ENCODE measurements around the gene MICAL3.

Gene MICAL3

DNA sequence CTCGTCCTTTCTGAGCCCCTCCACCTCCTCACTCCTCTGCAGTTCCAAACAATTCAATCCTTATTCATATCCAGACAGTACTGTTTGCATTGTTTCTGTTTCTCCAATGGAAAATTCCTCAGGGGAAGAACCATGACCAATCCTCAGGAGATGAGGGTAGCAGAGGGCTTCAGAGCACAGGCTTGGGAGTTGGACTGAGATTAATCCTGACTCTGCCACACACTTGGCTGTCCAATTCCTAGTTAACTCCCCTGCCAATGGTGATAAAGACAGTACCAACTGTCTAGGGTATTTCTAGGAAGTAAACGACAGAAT lies 58.0 kb downstream of the MICAL3 start:
- no peak for DNase-seq

- no peak for DNase-seq
These were observed 58.6 kb downstream of the MICAL3 start for GRCh38 chr22:17965538-17966402.

DNA sequence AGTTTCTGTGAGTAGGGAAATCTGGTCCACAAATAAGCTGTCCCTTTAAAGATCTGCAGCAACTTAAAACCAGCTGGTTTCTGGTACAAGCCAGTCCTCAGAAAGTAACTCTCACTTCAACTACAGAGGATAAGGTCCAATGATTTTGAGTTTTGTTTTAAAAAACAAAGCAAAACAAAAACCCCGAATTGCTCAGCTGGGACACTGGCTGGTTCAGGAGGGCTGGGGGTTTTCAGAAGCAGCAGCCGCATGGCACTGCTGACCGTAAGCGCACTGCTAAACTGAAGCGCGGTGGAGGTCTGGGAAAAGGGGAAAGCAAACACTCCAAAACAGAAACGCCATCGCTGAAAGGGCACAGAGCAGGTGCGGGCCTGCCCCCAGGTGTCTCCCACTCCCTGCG lies 59.7 kb downstream of the MICAL3 start:
- no peak for DNase-seq

DNA sequence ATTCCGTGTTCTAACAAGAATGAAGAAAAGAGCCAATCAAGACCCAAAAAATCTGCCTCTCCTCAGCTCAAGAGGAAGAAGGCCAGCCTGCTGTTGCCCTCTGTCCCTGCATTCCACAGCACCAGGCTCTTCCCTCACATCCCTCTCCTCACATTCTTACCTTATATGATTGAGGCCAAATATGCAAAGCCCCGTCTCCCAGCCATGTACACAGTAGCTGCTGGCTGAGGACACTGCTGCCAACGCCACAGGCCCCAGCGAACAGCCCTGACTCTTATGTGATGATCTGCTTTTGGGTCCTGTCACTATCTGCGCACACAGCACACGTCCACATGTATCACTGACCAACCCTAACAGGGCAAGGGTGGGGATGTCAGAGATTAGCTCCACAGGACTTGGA lies 60.2 kb downstream of the MICAL3 start:
- no peak for DNase-seq

GRCh38 chr22:17963015-17963414 lies 61.3 kb downstream of the MICAL3 start:
- DNase-seq, result no peak

- no peak for DNase-seq
These were observed 62.2 kb downstream of the MICAL3 start for GRCh38 chr22:17962168-17962567.

DNA sequence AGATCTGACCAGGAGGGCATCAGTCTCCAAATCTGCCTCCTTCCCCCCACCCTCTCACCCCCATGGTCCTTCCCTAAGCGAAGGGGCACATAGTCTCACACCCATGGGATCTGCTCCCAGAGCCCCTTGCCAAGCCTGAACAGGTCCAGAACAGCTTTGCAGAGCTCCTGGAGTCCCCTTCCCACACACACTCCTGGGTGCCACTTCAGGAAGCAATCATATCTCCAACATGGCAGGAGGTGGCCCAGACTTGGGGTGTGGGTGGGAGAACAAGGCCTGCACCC lies 63.0 kb downstream of the MICAL3 start:
- DNase-seq, result no peak

- no peak for DNase-seq
These were observed 63.5 kb downstream of the MICAL3 start for GRCh38 chr22:17960695-17961445.

DNA sequence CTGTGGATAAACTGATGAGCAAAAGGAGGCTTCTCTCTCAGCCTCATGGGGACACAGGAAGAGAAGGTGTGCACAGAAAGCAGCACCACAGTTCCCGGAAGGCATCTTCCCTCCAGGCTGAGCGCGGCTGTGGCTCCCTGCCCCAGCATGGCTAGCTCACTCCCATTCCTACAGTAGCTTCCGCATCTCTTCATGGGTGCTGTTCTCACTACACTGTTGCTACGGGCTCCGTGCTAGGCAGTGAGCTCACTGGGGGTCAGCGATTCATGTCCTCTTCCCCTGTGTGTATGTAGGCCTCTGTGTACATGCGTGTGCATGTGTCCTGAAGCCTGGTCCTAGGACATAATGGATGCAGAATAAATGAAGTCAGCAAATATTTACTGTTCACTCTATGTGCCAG lies 64.3 kb downstream of the MICAL3 start:
- DNase-seq, result no peak

DNA sequence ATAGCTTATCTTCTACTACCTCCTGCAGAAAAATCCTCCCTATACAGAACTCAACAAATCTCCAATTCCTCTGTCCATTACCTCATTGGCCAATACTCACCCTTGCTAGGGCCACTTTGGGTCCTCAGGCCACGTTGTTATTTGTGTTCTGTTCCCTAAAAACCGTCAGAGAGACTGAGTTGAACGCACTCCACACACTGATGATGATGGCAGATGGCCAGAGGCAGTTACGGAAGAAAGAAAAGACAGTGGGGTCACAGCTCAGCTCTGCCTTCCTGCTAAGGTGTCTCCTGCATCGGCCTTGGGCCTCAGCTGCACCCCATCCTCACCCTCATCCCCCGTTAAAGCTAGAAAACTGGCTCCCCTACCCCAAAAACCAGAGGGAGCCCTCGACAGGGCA lies 66.2 kb downstream of the MICAL3 start:
- DNase-seq, result no peak

DNA sequence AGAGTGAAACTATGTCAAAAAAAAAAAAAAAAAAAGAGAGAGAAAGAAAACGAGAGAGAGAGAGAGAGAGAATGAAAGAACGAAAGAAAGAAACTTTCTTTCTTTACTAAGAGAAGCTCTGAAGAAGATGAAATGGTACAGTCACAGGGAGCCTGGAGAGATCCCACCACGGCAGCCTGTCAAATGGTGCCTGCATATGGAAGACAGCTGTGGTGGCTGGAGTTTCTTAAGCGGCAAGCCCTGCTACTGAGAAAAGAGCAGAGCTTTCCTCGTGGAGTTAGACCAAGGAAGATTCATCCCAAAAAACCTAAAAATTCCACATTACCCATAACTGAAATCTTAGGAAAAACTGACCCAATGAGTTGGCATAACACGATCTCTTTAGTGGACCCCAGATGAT lies 66.7 kb downstream of the MICAL3 start:
- DNase-seq, result no peak

GRCh38 chr22:17957204-17957603 lies 67.2 kb downstream of the MICAL3 start:
- no peak for DNase-seq

- DNase-seq, result no peak
These were observed 67.7 kb downstream of the MICAL3 start for GRCh38 chr22:17956630-17957029.

DNA sequence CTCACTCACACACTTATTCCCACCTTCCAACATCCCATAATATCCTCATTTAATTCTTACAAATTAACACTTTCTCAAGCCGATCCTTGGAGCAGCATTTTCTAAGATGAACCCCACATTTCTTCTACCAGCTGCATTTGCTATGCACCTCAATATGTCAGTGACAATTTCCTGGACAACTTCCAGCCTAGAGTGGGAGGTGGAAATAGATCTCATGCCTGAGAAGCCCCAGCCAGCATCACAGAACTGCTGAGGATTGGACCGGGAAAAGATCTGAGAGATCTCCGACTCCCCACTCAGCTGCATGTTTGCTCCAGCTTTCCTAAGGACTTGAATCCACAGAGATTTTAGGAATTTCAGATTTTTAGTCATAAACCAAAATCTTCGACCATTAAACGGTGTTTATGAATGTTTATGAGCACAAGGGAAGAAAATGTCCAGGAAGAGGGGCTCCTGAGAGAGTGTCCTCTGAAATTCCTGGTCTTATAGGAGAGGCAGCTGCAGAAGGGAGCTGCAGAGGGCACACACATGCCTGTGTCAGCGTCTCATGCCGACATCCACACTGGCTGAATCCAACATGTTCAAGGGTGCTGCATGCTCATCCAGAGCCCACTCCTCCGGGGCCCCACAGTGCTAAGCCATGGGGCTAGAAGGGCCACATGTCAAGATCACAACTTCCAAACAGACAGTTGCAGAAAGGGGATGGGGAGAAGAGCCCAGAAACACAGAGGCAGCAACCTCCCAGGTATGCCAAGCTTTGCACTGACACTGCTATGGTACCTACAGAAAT lies 68.6 kb downstream of the MICAL3 start:
- DNase-seq, result no peak

- no peak for DNase-seq
These were observed 69.3 kb downstream of the MICAL3 start for GRCh38 chr22:17954860-17955587.

DNA sequence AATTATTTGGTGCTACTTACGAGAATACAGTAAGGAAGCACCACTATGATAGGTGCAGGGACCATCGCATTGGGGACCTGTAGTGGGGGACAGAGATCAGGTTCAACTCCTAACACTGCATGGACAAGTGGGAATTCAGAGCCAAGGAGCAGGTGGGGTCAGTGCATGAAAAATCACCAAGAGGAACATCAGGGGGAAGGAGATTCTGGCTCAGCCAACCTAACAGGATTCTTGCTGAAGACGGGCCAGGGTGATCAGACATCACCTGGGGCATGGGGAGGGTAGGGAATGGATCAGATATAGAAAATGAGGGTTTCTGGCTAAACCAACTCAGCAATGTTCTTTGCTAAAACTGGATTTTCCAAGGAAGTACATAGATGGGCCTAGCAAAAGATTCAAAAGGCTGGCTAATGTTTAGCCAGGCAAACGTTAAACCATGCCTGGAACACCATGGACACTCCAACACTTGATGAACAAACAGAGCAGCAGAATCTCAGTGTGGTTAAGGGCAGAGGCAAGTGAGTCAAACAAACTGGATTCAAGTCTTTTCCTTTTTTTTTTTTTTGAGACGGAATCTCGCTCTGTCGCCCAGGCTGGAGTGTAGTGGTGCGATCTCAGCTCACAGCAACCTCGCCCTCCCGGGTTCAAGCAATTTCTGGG lies 70.0 kb downstream of the MICAL3 start:
- DNase-seq, result no peak

- DNase-seq, result no peak
These were observed 71.2 kb downstream of the MICAL3 start for GRCh38 chr22:17953147-17953546.

DNA sequence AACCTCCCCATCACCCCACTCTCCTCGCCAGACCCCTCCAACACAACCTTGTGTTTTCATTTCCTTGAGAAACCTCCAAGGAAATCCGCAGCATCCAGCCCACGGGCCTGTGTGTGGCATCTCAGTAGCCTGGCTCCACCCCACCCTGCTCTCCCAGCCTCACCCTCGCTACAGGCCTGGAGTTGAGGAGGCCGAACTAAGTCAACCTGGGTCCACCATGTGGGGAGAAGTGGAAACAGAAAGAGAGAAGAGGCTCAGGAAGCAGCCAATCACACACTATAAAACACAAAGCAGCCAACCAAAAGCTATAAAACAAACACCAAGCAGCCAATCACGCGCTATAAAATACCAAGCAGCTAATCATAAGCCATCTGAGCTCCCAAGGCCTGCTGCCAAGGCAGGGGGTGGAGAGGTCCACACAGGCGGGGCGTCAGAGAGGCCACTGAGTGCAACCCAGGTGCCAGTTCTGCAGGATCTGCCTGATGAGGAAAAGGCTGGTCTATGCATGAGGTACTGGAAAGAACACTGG lies 72.0 kb downstream of the MICAL3 start:
- no peak for DNase-seq

DNA sequence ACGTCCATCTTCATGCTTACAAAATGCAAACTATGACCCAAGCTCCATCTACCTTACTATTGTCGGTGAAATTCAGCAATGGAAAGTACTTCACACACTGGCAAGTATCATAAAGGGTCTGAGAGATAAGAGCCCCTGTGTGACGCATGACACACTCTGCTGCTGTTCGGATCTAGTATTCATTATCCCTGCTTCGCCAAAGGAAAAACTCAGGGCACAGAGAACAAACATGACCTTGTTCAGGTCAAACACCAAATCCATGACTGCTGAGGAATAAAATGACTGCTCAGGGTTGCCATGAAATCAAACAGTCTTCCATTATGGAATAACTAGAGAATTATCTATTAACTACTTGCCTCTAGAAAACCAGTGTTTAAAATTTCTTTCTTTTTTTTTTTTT lies 73.0 kb downstream of the MICAL3 start:
- DNase-seq, result no peak

- no peak for DNase-seq
These were observed 73.6 kb downstream of the MICAL3 start for GRCh38 chr22:17950651-17951214.

- no peak for DNase-seq
These were observed 74.5 kb downstream of the MICAL3 start for GRCh38 chr22:17949642-17950473.

Measured in stimulated activated naive CD4-positive, alpha-beta T cell treated with Interleukin-2 at 50 U/mL for 16 hours (primary cell).